ENCODE results near the gene LRMDA. TPM values are rescaled to one million over a fixed set of nuclear protein-coding genes. Genes with fewer than 3 reads are reported as not detected.

The LRMDA gene
- total RNA-seq, 2 experiments from 2014 or later = not detected

- no peaks in the 10 kb centered on the region for H3K9me3 Mint-ChIP-seq
- Histone ChIP-seq H3K36me3 (ENCODE audit: insufficient read depth, low read length) (no peaks in the 10 kb centered on the region), H3K4me1 (ENCODE audit: insufficient read depth, low read length) (no peaks in the 10 kb centered on the region), H3K27me3 (ENCODE audit: control insufficient read depth in 1 of 2, insufficient read depth in 2 of 2, low read length in 2 of 2) (no peaks in the 10 kb centered on the region), H3K9me3 (ENCODE audit: control insufficient read depth in 1 of 2, insufficient read depth in 1 of 2, low read length in 2 of 2) (no peaks in the 10 kb centered on the region), H3K4me3 (ENCODE audit: low read length) (no peak overlapping the region), H3K27ac (ENCODE audit: low read depth in 1 of 2, low read length in 2 of 2) (no peak overlapping the region)
- DNase-seq = no peak
- CTCF ChIA-PET = no interaction called here
- H3K36me3 Mint-ChIP-seq (ENCODE audit: low read depth) = no peaks in the 10 kb centered on the region
- no peak overlapping the region for H3K4me3 Mint-ChIP-seq
- no peak for ATAC-seq (ENCODE audit: poor library complexity)
- no peaks in the 10 kb centered on the region for H3K4me1 Mint-ChIP-seq (ENCODE audit: low read depth)
- no peak for TF ChIP-seq CTCF (IDR thresholded peaks at IDR 0.05)
- intact Hi-C loops (cut with DNase I, micrococcal nuclease) = no loop called here
- peaks cover 29% of the 10 kb centered on the region for H3K27me3 Mint-ChIP-seq
- POLR2A ChIA-PET = no interaction called here
- H3K27ac Mint-ChIP-seq = no peak overlapping the region
Measured at GRCh38 chr10:75606203-75606779, 174.9 kb downstream of the LRMDA start.

- H3K4me3 ChIP-seq (ENCODE audit: low read length) = no peak overlapping the region
- ChIA-PET POLR2A (interaction anchor here (0.7 kb wide), 1 partner anchor 455 kb away, joined by 3 read pairs; no protein-coding TSS in a partner anchor), CTCF (interaction anchor here (0.7 kb wide), 1 partner anchor 147 kb away, joined by 3 read pairs; no protein-coding TSS in a partner anchor)
- intact Hi-C loops (cut with DNase I, micrococcal nuclease) = no loop called here
- Mint-ChIP-seq H3K4me1 (ENCODE audit: low read depth) (no peaks in the 10 kb centered on the region), H3K27ac (no peak overlapping the region), H3K4me3 (no peak overlapping the region), H3K9me3 (no peaks in the 10 kb centered on the region), H3K27me3 (peaks cover 21% of the 10 kb centered on the region), H3K36me3 (ENCODE audit: low read depth) (no peaks in the 10 kb centered on the region)
- ATAC-seq (ENCODE audit: poor library complexity) (no peak), DNase-seq (no peak)
- no peaks in the 10 kb centered on the region for H3K4me1 ChIP-seq (ENCODE audit: insufficient read depth, low read length)
- no peaks in the 10 kb centered on the region for H3K9me3 ChIP-seq (ENCODE audit: control insufficient read depth in 1 of 2, insufficient read depth in 1 of 2, low read length in 2 of 2)
- H3K27me3 ChIP-seq (ENCODE audit: control insufficient read depth in 1 of 2, insufficient read depth in 2 of 2, low read length in 2 of 2) = no peaks in the 10 kb centered on the region
- TF ChIP-seq CTCF (IDR thresholded peaks at IDR 0.05) = no peak
- H3K36me3 ChIP-seq (ENCODE audit: insufficient read depth, low read length) = no peaks in the 10 kb centered on the region
- H3K27ac ChIP-seq (ENCODE audit: low read depth in 1 of 2, low read length in 2 of 2) = no peak overlapping the region
Measured at GRCh38 chr10:75607576-75607975, 176.2 kb downstream of the LRMDA start.

GRCh38 chr10:75610183-75610582, 178.8 kb downstream of the LRMDA start:
- Mint-ChIP-seq H3K27ac (no peak overlapping the region), H3K27me3 (peaks cover 32% of the 10 kb centered on the region), H3K36me3 (ENCODE audit: low read depth) (no peaks in the 10 kb centered on the region), H3K4me1 (ENCODE audit: low read depth) (no peaks in the 10 kb centered on the region), H3K9me3 (no peaks in the 10 kb centered on the region), H3K4me3 (no peak overlapping the region)
- H3K4me1 ChIP-seq (ENCODE audit: insufficient read depth, low read length) = no peaks in the 10 kb centered on the region
- ChIA-PET POLR2A (no interaction called here), CTCF (no interaction called here)
- H3K36me3 ChIP-seq (ENCODE audit: insufficient read depth, low read length) = no peaks in the 10 kb centered on the region
- no peak for DNase-seq
- no peak overlapping the region for H3K27ac ChIP-seq (ENCODE audit: low read depth in 1 of 2, low read length in 2 of 2)
- no peak overlapping the region for H3K4me3 ChIP-seq (ENCODE audit: low read length)
- intact Hi-C loops (cut with DNase I, micrococcal nuclease) = no loop called here
- no peak for TF ChIP-seq CTCF (IDR thresholded peaks at IDR 0.05)
- no peaks in the 10 kb centered on the region for H3K9me3 ChIP-seq (ENCODE audit: control insufficient read depth in 1 of 2, insufficient read depth in 1 of 2, low read length in 2 of 2)
- ATAC-seq (ENCODE audit: poor library complexity) = no peak
- H3K27me3 ChIP-seq (ENCODE audit: control insufficient read depth in 1 of 2, insufficient read depth in 2 of 2, low read length in 2 of 2) = peaks cover 4 to 5% of the 10 kb centered on the region in 2 experiments
